Endodermal cell (in vitro differentiated cells): ENCODE results near the gene NPAS3. TPM values are rescaled to one million over a fixed set of nuclear protein-coding genes. Genes with fewer than 3 reads are reported as not detected.

ENCODE experiments used
- DNase-seq: peaks from one replicate; pipeline ENCODE4 v3.0.0-alpha.2; 2017
- H3K27ac ChIP-seq: 2 replicates; pipeline ENCODE4 v1.5.1; 2013; ENCODE audit warnings: mild to moderate bottlenecking, low read depth, low read length, moderate library complexity
- H3K27me3 ChIP-seq: 2 replicates; pipeline ENCODE4 v1.6.1; 2013; ENCODE audit warnings: mild to moderate bottlenecking, low read length, moderate library complexity; ENCODE audit not compliant: insufficient read depth, control insufficient read depth, poor library complexity, severe bottlenecking
- H3K36me3 ChIP-seq: 2 replicates; pipeline ENCODE4 v1.7.0; 2013; ENCODE audit warnings: mild to moderate bottlenecking, low read length, moderate library complexity; ENCODE audit not compliant: control insufficient read depth, insufficient read depth
- H3K4me1 ChIP-seq: one replicate; pipeline ENCODE4 v1.7.0; 2013; ENCODE audit warnings: low read length; ENCODE audit not compliant: control insufficient read depth, insufficient read depth
- H3K4me3 ChIP-seq: 2 replicates; pipeline ENCODE4 v1.5.1; 2013; ENCODE audit warnings: mild to moderate bottlenecking, low read length, moderate library complexity
- H3K9ac ChIP-seq: 2 replicates; pipeline ENCODE4 v1.6.1; 2013; ENCODE audit warnings: mild to moderate bottlenecking, low read length, moderate library complexity; ENCODE audit not compliant: poor library complexity, severe bottlenecking; ENCODE audit errors: extremely low read depth
- H3K9me3 ChIP-seq: 2 replicates; pipeline ENCODE4 v1.6.1; 2013; ENCODE audit warnings: mild to moderate bottlenecking, low read length, moderate library complexity; ENCODE audit not compliant: control insufficient read depth
- H3K27ac Mint-ChIP-seq: 2 replicates; pipeline ENCODE4 v1.8.0; 2020; ENCODE audit warnings: mixed read lengths
- H3K27me3 Mint-ChIP-seq: 2 replicates; pipeline ENCODE4 v1.8.0; 2021; ENCODE audit warnings: mild to moderate bottlenecking, mixed read lengths; ENCODE audit not compliant: insufficient read depth
- H3K36me3 Mint-ChIP-seq: 2 replicates; pipeline ENCODE4 v1.8.0; 2020; ENCODE audit warnings: low read depth, mixed read lengths
- H3K4me1 Mint-ChIP-seq: 2 replicates; pipeline ENCODE4 v1.8.0; 2020; ENCODE audit warnings: mixed read lengths
- H3K4me3 Mint-ChIP-seq: 2 replicates; pipeline ENCODE4 v1.8.0; 2020; ENCODE audit warnings: mild to moderate bottlenecking, moderate library complexity, mixed read lengths
- H3K9me3 Mint-ChIP-seq: 2 replicates; pipeline ENCODE4 v1.8.0; 2020; ENCODE audit warnings: mild to moderate bottlenecking, mixed read lengths
- CTCF ChIP-seq: fragments of 200-600 bp; sonication (generic); conservative IDR thresholded peaks from 2 replicates; pipeline ENCODE4 v1.5.0; 2021; ENCODE audit warnings: antibody characterized with exemption, mild to moderate bottlenecking
- WGBS, 2 experiments: methylation state at CpG; one replicate each; pipeline versions ENCODE4 v1.1.5 to v1.1.7; 2013; ENCODE audit warnings: missing lambda C conversion rate in 2 of 2, mixed read lengths in 1 of 2; ENCODE audit not compliant: insufficient coverage in 1 of 2, insufficient read length in 1 of 2; 5-methylcytosine and 5-hydroxymethylcytosine counted together
- total RNA-seq, 2 donors: library from RNA; stranded (reverse); fragmentation: NEBNext Ultra II Directional in 1 of 2; extraction: Animal tissue kit (Norgen Biotek cat#: 25700) in 1 of 2; gene quantifications; 2 replicates in 1 of 2; 3 replicates in 1 of 2; pipeline ENCODE4 v1.2.1, GENCODE V29; 2021

Gene NPAS3
- total RNA-seq, 2 donors from 2014 or later = 1.4 to 1.6 TPM

- Histone ChIP-seq H3K4me1 (no peaks in the 10 kb centered on the region), H3K27me3 (no peaks in the 10 kb centered on the region), H3K4me3 (no peak overlapping the region), H3K27ac (no peak overlapping the region), H3K9me3 (peaks cover 5% of the 10 kb centered on the region), H3K9ac (no peak overlapping the region), H3K36me3 (no peaks in the 10 kb centered on the region)
- H3K9me3 Mint-ChIP-seq = peaks cover 26% of the 10 kb centered on the region
- no peak for TF ChIP-seq CTCF
- DNase-seq = no peak
- no peaks in the 10 kb centered on the region for H3K4me1 Mint-ChIP-seq
- no peaks in the 10 kb centered on the region for H3K27me3 Mint-ChIP-seq
- peaks cover 4% of the 10 kb centered on the region for H3K36me3 Mint-ChIP-seq
- H3K27ac Mint-ChIP-seq = no peak overlapping the region
- H3K4me3 Mint-ChIP-seq = no peak overlapping the region
- WGBS, 2 experiments = 86 to 90% methylated on average over 1 to 3 of the region's 3 CpGs
These were observed 57.7 kb downstream of the NPAS3 start for GRCh38 chr14:32996343-32996742.

GRCh38 chr14:32998433-32998832 is 59.8 kb downstream of the NPAS3 start:
- Mint-ChIP-seq H3K4me1 (peaks cover 3% of the 10 kb centered on the region), H3K36me3 (peaks cover 4% of the 10 kb centered on the region), H3K9me3 (peaks cover 26% of the 10 kb centered on the region), H3K27ac (no peak overlapping the region), H3K27me3 (no peaks in the 10 kb centered on the region), H3K4me3 (no peak overlapping the region)
- Histone ChIP-seq H3K36me3 (no peaks in the 10 kb centered on the region), H3K9me3 (peaks cover 5% of the 10 kb centered on the region), H3K27ac (no peak overlapping the region), H3K27me3 (no peaks in the 10 kb centered on the region), H3K9ac (no peak overlapping the region), H3K4me1 (no peaks in the 10 kb centered on the region), H3K4me3 (no peak overlapping the region)
- TF ChIP-seq CTCF = peak; percentile 72
- DNase-seq = no peak

- no peak overlapping the region for H3K4me3 ChIP-seq
- no peak overlapping the region for H3K9ac ChIP-seq
- H3K4me1 Mint-ChIP-seq = no peaks in the 10 kb centered on the region
- no peak for TF ChIP-seq CTCF
- H3K27ac ChIP-seq = no peak overlapping the region
- no peaks in the 10 kb centered on the region for H3K9me3 Mint-ChIP-seq
- no peak overlapping the region for H3K27ac Mint-ChIP-seq
- DNase-seq = no peak
- WGBS, 2 experiments = 96% methylated on average over 3 of the region's 3 CpGs; no CpG with 5 or more reads in 1 of the 2 experiments
- no peaks in the 10 kb centered on the region for H3K4me1 ChIP-seq
- H3K9me3 ChIP-seq = no peaks in the 10 kb centered on the region
- no peaks in the 10 kb centered on the region for H3K36me3 Mint-ChIP-seq
- no peaks in the 10 kb centered on the region for H3K27me3 Mint-ChIP-seq
- H3K36me3 ChIP-seq = no peaks in the 10 kb centered on the region
- no peak overlapping the region for H3K4me3 Mint-ChIP-seq
- no peaks in the 10 kb centered on the region for H3K27me3 ChIP-seq
These were observed 71.0 kb downstream of the NPAS3 start for GRCh38 chr14:33009673-33010072.
